ENCODE results near the gene GCHFR. TPM values are rescaled to one million over a fixed set of nuclear protein-coding genes. Genes with fewer than 3 reads are reported as not detected.

The GCHFR gene
- total RNA-seq, 1 experiment from 2014 or later, result 4.6 TPM

GRCh38 chr15:40775740-40776536, 12.1 kb downstream of the GCHFR start:
- no peak for DNase-seq (ENCODE audit: low read depth)

GRCh38 chr15:40776537-40777141, 12.8 kb downstream of the GCHFR start:
- DNase-seq (ENCODE audit: low read depth), result peak; percentile 72

- peak; percentile 32 for DNase-seq (ENCODE audit: low read depth)
Observed at GRCh38 chr15:40782609-40783227, 18.9 kb downstream of the GCHFR start.

DNA sequence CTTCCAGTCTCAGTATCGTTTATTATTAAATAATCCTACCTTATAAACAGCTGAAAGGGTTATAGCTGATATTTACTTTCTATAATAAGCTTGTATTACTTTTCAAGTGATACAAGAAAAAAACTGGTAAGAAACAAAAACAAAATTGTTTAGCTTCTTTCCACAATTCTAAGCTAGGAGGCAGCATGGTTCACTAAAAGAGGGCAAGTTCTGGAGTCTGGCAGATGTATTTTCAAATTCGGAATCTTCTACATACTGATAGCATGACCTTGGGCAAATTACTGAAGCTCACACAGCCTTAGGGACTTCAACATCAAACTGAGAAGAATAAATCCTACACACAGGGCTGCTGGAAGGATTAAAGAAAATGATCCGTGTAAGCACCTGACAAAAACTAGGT, 21.3 kb downstream of the GCHFR start:
- DNase-seq (ENCODE audit: low read depth), result no peak

DNA sequence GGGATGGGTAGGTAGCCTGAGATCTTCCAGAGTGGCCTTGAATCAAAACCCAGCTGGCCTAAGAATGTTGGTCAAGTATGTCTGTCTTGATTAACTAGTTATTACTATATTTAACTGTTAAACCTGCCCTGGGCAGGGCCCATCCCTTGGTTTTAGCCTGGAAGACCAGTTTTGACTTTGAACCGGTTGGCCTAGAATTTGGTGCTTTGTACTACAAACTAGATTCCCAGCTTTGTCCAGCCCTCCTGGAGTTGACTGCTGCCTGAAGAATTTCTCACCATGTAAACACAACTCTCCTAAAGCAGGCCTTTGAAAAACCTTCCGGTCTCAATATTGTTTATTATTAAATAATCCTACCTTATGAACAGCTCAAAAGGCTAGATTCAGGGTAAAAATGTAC, 21.9 kb downstream of the GCHFR start:
- no peak for DNase-seq (ENCODE audit: low read depth)

GRCh38 chr15:40787344-40787841, 23.5 kb downstream of the GCHFR start:
- peak; percentile 87 for DNase-seq (ENCODE audit: low read depth)

DNA sequence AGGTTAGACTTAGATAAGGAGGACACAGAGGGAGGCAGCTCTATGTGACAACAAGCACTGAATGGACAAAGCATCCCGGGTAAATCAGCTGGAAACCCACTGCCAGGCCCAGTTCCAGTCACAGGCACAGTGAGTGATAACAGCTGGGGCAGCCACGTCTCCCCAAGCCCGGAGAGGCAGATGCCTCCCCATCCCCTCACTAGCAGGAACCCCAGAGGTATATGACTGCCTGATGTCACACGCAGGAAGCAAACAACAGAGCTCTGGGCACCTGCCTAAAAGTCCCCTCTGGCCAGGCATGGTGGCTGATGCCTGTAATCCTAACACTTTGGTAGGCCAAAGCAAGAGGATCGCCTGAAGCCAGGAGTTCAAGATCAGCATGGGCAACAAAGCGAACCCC, 24.1 kb downstream of the GCHFR start:
- no peak for DNase-seq (ENCODE audit: low read depth)

DNA sequence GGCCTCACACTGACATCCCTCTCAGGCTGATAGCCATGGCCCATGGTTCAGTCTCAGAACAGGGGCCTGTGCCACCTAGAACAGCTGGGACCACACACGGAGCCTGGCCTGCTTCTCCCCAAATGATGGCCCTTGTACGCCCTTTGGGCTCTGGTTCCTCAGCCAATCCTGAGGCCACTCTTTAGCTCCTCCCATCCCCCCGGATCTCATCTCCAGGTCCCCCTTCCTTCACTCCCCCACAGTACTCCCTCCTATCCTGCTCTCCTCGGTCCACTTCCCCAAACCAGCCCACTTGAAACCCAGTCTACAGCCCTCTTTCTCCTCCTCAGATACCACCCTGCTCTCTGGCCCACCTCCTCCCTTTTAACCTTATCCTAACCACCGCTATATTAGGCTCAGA, 25.3 kb downstream of the GCHFR start:
- DNase-seq (ENCODE audit: low read depth), result no peak

GRCh38 chr15:40789999-40790398, 26.1 kb downstream of the GCHFR start:
- DNase-seq (ENCODE audit: low read depth), result no peak

GRCh38 chr15:40790718-40791117, 26.9 kb downstream of the GCHFR start:
- no peak for DNase-seq (ENCODE audit: low read depth)

GRCh38 chr15:40792394-40792793, 28.5 kb downstream of the GCHFR start:
- no peak for DNase-seq (ENCODE audit: low read depth)

DNA sequence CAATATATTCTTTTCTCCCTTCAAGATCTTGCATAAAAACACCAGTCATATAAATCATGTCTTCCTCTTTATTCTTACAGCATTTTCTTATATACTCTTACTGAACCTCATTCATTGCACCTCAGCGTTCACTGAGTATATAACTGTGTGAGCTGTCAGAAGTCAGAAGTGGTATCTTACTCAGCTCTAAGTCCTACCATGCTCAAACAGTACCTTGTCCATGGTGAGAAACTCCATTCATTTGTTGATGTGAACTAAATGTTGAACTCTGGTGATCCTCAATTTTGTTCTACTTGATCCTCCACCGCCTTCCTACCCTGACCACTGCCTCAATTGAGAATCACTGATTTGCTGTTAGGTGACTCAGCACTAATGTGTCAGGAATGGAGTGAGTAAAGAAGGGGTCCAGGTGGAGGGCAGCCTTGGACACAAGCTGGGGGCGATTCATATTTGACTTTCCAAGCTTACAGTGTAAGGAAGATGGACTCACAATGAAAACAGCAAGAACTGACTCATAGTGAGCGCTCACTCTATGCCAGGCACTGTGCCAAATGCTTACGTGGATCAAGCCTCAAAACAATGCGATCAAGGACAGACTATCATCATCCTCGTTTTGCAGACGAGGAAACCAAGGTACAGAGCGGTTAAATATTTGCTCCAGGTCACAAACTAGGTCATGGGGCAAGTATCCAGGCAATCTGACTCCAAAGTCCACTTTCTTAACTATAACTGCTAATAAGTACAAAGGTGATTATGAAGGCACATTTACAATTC, 29.5 kb downstream of the GCHFR start:
- DNase-seq (ENCODE audit: low read depth), result peak; percentile 91

GRCh38 chr15:40796041-40796440, 32.2 kb downstream of the GCHFR start:
- no peak for DNase-seq (ENCODE audit: low read depth)

DNA sequence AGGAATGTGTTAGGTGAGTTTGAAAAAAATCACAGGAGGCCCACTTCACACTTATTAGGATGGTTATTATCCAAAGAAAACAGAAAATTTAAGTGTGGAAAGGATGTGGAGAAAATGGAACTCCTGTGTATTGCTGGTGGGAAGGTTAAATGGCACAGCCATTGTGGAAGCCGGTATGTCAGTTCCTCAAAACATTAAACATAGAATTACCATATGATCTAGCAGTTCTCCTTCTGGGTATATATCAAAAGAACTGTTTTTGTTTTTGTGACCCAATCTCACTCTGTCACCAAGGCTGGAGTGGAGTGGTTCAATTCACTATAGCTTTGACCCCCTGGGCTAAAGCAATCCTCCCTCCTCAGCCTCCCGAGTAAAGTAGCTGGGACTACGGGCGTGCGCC, 32.6 kb downstream of the GCHFR start:
- no peak for DNase-seq (ENCODE audit: low read depth)

- no peak for DNase-seq (ENCODE audit: low read depth)
Observed at GRCh38 chr15:40799523-40799922, 35.7 kb downstream of the GCHFR start.

DNA sequence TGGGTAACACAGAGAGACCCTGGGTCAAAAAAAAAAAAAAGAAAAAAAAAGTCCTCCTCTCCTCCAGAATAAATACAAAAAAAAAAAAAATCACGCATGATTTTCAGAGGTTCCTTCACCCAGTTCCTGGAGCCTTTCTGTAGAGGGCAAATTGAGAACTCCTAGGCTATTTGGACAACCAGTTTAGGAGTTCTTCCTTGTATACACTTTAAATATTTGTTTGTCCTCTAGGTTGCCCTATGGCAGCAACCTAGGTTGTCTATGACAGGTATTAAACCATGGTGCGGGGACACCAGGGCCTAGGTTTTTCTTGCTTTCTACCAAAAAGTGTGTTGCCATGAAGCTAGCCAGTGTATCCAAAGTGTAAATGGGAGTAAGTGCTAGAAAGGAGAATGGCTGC, 39.2 kb downstream of the GCHFR start:
- no peak for DNase-seq (ENCODE audit: low read depth)

DNA sequence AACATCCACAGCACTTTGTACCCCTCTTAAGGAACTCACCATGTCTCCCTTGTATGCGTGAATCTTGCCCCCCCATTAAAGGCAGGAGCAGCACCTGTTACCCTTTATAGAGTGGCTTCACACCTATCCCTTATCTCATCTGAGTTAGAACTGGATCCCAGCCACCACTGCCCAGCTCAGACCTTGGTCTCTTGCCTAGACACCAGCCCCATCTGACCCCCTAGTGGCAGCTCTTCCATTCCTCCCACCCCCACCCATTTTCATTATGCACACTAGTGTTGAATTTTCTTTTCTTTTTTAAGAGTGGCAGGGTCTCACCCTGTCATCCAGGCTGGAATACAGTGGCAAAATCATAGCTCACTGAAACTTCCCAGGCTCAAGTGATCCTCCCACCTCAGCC, 39.8 kb downstream of the GCHFR start:
- no peak for DNase-seq (ENCODE audit: low read depth)

GRCh38 chr15:40806672-40807027, 42.8 kb downstream of the GCHFR start:
- DNase-seq (ENCODE audit: low read depth), result no peak

GRCh38 chr15:40807028-40807887, 43.4 kb downstream of the GCHFR start, which contains the start of the genes DNAJC17 and ZFYVE19:
DNAJC17 (minus strand) TSS chr15:40807473; CDS start chr15:40807446, 27 bp downstream.
ZFYVE19 (plus strand) TSS chr15:40807089; CDS start chr15:40807590, 501 bp downstream.
- peak; percentile 97 for DNase-seq (ENCODE audit: low read depth)

DNA sequence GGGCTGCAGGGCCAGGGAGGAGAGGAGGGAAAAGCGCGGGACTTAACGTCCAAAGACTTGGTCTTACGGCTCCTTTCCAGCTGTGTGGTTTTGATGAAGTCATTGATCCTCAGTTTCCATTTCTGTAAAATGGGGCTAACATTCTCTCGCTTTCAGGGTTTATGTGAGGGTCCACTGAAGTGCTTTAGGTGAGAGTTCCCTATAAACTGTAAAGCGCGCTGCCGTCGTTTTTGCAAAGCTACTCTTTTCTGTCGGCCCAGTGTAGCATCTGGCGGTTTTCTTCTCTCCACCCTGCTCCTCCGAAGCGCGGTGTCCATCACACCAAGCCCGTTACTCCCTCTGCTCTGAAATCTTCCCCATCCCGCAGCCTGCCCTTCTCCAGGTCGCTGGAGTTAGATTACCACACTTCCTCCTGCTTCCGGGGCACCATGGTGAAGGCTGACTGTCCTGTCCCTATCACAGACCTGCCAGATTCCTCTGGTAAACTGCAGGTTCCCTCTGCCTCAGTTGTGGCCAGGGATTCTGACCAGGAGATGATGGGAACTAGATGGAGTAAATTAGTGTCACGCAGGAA, 44.1 kb downstream of the GCHFR start:
- DNase-seq (ENCODE audit: low read depth), result no peak
